K562 (cell line): ENCODE measurements around the gene GUCA1A. TPM values are rescaled to one million over a fixed set of nuclear protein-coding genes. Genes with fewer than 3 reads are reported as not detected.

Experiments
- C11orf30 ChIP-seq: fragments of 450-650 bp; IDR thresholded peaks from 2 replicates; pipeline ENCODE4 v1.6.1; 2016; ENCODE audit warnings: low read depth, mild to moderate bottlenecking
- CBFA2T3 ChIP-seq: fragments of 450-650 bp; IDR thresholded peaks from 2 replicates; pipeline ENCODE4 v1.6.1; 2017
- CBX3 ChIP-seq, 2 experiments: IDR thresholded peaks; 1 replicate in 1 of 2; 2 replicates in 1 of 2; pipeline ENCODE4 v1.6.1; 2012; ENCODE audit warnings: inconsistent platforms in 2 of 2, low read length in 2 of 2, borderline replicate concordance in 1 of 2, control low read depth in 1 of 2
- CREB5 ChIP-seq: fragments of 250-450 bp; sonication (Bioruptor Pico); IDR thresholded peaks from 2 replicates; pipeline ENCODE4 v1.5.0; 2020; ENCODE audit warnings: mild to moderate bottlenecking
- CSDE1 ChIP-seq, 2 experiments: fragments of 450-650 bp; IDR thresholded peaks; 2 replicates each; pipeline ENCODE4 v1.6.1; 2016; ENCODE audit warnings: mild to moderate bottlenecking in 1 of 2
- CTBP1 ChIP-seq: fragments of 450-650 bp; IDR thresholded peaks from 2 replicates; pipeline ENCODE4 v1.6.1; 2016; ENCODE audit warnings: borderline replicate concordance
- HDAC2 ChIP-seq: fragments of 450-650 bp; IDR thresholded peaks from 2 replicates; pipeline ENCODE4 v1.6.1; 2016; ENCODE audit warnings: mild to moderate bottlenecking
- HLTF ChIP-seq: fragments of 450-650 bp; IDR thresholded peaks from 2 replicates; pipeline ENCODE4 v1.6.1; 2016
- MCM7 ChIP-seq, 2 experiments: fragments of 450-650 bp; IDR thresholded peaks; 2 replicates each; pipeline ENCODE4 v1.6.1; 2016 to 2018
- MED1 ChIP-seq: sonication (generic); formaldehyde crosslinking; IDR thresholded peaks from 2 replicates; pipeline ENCODE4 v1.8.1; 2023; ENCODE audit warnings: missing genetic modification reagents, borderline replicate concordance
- MTA3 ChIP-seq: fragments of 450-650 bp; formaldehyde crosslinking; IDR thresholded peaks from 2 replicates; pipeline ENCODE4 v1.6.1; 2017; ENCODE audit warnings: mild to moderate bottlenecking, borderline replicate concordance
- MTF1 ChIP-seq: fragments of 250-450 bp; sonication (Bioruptor Pico); IDR thresholded peaks from 2 replicates; pipeline ENCODE4 v1.9.0; 2021; ENCODE audit warnings: moderate library complexity, mild to moderate bottlenecking, inconsistent platforms, borderline replicate concordance
- PRPF4 ChIP-seq: fragments of 200-400 bp; formaldehyde crosslinking; IDR thresholded peaks from one replicate; pipeline ENCODE4 v1.6.1; 2017; ENCODE audit warnings: low read length, low read depth, mild to moderate bottlenecking; ENCODE audit not compliant: insufficient read depth, poor library complexity, severe bottlenecking
- SETDB1 ChIP-seq: IDR thresholded peaks from one replicate; pipeline ENCODE4 v1.6.1; 2012; ENCODE audit warnings: low read length, control low read depth, inconsistent platforms
- SMARCE1 ChIP-seq: fragments of 450-650 bp; IDR thresholded peaks from 2 replicates; pipeline ENCODE4 v1.7.1; 2016; ENCODE audit warnings: mild to moderate bottlenecking
- SNRNP70 ChIP-seq: fragments of 200-400 bp; formaldehyde crosslinking; optimal IDR thresholded peaks from 2 replicates; pipeline ENCODE3; 2017; ENCODE audit warnings: low read depth, low read length
- TGIF2 ChIP-seq: sonication (generic); formaldehyde crosslinking; IDR thresholded peaks from 2 replicates; pipeline ENCODE4 v1.8.1; 2022; ENCODE audit warnings: mild to moderate bottlenecking, missing genetic modification reagents, moderate library complexity
- ZC3H8 ChIP-seq: fragments of 450-650 bp; IDR thresholded peaks from 2 replicates; pipeline ENCODE4 v1.6.1; 2017
- ZFP36 ChIP-seq: fragments of 150-350 bp; IDR thresholded peaks from 2 replicates; pipeline ENCODE4 v1.6.1; 2018; ENCODE audit warnings: low read length, low read depth; ENCODE audit not compliant: partially characterized antibody
- ZFPM2 ChIP-seq: fragments of 250-450 bp; sonication (Bioruptor Pico); IDR thresholded peaks from 2 replicates; pipeline ENCODE4 v1.5.1; 2022; ENCODE audit warnings: mild to moderate bottlenecking
- ZNF239 ChIP-seq: fragments of 250-450 bp; sonication (Bioruptor Pico); IDR thresholded peaks from 2 replicates; pipeline ENCODE4 v1.4.0; 2020; ENCODE audit warnings: mild to moderate bottlenecking
- ZNF75A ChIP-seq: fragments of 450-650 bp; formaldehyde crosslinking; IDR thresholded peaks from 2 replicates; pipeline ENCODE4 v1.4.0; 2020; ENCODE audit warnings: mild to moderate bottlenecking
- polyA plus RNA-seq, 8 experiments: library from polyadenylated mRNA; depleted of rRNA in 4 of 8; stranded (reverse) in 5 of 8; unstranded in 3 of 8; fragments of >200 nt; fragmentation: Nextera tagmentation in 2 of 8; fragmentation: Illumina TruSeq in 1 of 8; extraction: Ambion mirVana in 2 of 8; extraction: Trizol in 1 of 8; gene quantifications; 2 replicates each; pipeline versions ENCODE4 v1.2.1 to v1.2.3, GENCODE V29; 2011 to 2014; ENCODE audit warnings: inconsistent platforms in 1 of 8, missing spikeins in 1 of 8
- total RNA-seq, 7 experiments: library from RNA; depleted of rRNA in 6 of 7; stranded (reverse); fragments of >200 nt in 6 of 7; fragmentation: Illumina TruSeq in 2 of 7; extraction: Trizol in 2 of 7; gene quantifications; 2 replicates each; pipeline versions ENCODE4 v1.2.1 to v1.2.3, GENCODE V29; 2011 to 2021; ENCODE audit warnings: low replicate concordance in 1 of 7
- TF ChIP-seq, protein P1 (sequence below): fragments of 250-450 bp; sonication (Bioruptor Pico); IDR thresholded peaks from 2 replicates; pipeline ENCODE4 v1.8.0; 2021; ENCODE audit warnings: borderline replicate concordance, mild to moderate bottlenecking, moderate library complexity; ENCODE audit not compliant: poor library complexity, severe bottlenecking
- TF ChIP-seq, protein P2 (sequence below): IDR thresholded peaks from 2 replicates; pipeline ENCODE4 v1.6.1; 2012; ENCODE audit warnings: low read depth, low read length, improper control_type of control experiment, borderline replicate concordance
- TF ChIP-seq, protein P3 (sequence below): fragments of 450-650 bp; IDR thresholded peaks from 2 replicates; pipeline ENCODE4 v1.6.1; 2016; ENCODE audit warnings: mild to moderate bottlenecking

The GUCA1A gene
- total and polyA plus RNA-seq, 9 of the 15 experiments (the other 6 are each of a cell fraction or from before 2014, with no cell fraction given) = not detected

DNA sequence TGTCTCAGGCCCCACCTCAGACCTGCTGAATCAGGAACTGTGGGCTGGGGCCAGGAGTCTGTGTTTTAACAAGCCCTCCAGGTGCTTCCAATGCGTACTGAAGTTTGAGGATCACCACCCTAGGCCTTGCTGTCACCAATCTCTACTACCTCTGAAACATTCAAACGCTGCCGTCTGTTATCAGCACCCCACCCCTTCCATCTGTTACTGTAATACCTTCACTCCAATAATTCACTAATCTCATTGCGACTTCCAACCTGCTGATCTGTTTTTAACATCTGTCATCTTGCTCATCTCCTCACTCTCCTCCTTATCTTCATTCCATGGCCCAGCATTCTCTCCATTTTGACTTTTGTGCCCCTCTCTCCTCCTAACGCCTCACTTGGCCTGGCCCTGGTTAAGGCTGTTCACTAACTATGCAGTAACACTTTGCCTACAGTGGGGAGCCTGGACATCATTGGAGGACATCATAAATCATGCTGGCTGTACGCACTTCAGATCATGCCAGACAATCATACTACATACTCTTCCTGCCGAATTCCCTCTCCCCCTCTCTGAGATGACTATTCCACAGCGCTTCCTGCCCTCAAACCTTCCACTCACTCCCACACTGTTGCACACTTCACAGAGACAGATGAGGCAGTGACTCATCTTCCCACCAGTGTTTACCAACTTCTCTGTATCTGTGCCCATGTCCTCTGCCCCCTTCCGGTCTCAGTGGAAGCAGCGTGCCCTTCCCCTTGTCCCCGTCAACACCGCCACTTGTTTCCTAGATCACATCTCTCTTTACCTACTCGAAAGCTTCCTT, 24.6 kb downstream of the GUCA1A start (continued):
- TF ChIP-seq CREB5 (CRISPR knock-in tag) (no peak), CBFA2T3 (peak; percentile 100), CSDE1 (IDR thresholded peaks at IDR 0.05) (0 out of 4 replicates have a peak, but pooled peaks of 1 of the 2 experiments have one; percentile 13), PRPF4 (no peak), ZNF75A (CRISPR knock-in tag) (no peak), SNRNP70 (no peak), MTA3 (peak; percentile 93), TGIF2 (no peak; the same call in 1 of the 2 replicates), SETDB1 (no peak), CTBP1 (peak; percentile 99), MTF1 (no peak), ZFPM2 (CRISPR knock-in tag) (0 out of 2 replicates have a peak, but pooled peaks have one; percentile 79), ZNF239 (no peak), MCM7 (IDR thresholded peaks at IDR 0.05) (no peak), HLTF (peak; percentile 99), SMARCE1 (peak; percentile 98), HDAC2 (peak; percentile 99), MED1 (no peak), CBX3 (IDR thresholded peaks at IDR 0.05; ENCODE audit: borderline replicate concordance in 1 of 2, low read length in 2 of 2) (peak in 1 of 2 experiments; percentile 64; a peak in 1 of 3 replicates), C11orf30 (peak; percentile 76), ZC3H8 (peak; percentile 80), ZFP36 (no peak)
- TF ChIP-seq, protein P1, sequence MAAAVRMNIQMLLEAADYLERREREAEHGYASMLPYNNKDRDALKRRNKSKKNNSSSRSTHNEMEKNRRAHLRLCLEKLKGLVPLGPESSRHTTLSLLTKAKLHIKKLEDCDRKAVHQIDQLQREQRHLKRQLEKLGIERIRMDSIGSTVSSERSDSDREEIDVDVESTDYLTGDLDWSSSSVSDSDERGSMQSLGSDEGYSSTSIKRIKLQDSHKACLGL (CRISPR knock-in tag) = peak; percentile 24
- TF ChIP-seq, protein P2, sequence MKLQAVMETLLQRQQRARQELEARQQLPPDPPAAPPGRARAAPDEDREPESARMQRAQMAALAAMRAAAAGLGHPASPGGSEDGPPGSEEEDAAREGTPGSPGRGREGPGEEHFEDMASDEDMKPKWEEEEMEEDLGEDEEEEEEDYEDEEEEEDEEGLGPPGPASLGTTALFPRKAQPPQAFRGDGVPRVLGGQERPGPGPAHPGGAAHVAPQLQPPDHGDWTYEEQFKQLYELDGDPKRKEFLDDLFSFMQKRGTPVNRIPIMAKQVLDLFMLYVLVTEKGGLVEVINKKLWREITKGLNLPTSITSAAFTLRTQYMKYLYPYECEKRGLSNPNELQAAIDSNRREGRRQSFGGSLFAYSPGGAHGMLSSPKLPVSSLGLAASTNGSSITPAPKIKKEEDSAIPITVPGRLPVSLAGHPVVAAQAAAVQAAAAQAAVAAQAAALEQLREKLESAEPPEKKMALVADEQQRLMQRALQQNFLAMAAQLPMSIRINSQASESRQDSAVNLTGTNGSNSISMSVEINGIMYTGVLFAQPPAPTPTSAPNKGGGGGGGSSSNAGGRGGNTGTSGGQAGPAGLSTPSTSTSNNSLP = peak; percentile 82; the same call in 1 of the 2 replicates
- TF ChIP-seq, protein P3, sequence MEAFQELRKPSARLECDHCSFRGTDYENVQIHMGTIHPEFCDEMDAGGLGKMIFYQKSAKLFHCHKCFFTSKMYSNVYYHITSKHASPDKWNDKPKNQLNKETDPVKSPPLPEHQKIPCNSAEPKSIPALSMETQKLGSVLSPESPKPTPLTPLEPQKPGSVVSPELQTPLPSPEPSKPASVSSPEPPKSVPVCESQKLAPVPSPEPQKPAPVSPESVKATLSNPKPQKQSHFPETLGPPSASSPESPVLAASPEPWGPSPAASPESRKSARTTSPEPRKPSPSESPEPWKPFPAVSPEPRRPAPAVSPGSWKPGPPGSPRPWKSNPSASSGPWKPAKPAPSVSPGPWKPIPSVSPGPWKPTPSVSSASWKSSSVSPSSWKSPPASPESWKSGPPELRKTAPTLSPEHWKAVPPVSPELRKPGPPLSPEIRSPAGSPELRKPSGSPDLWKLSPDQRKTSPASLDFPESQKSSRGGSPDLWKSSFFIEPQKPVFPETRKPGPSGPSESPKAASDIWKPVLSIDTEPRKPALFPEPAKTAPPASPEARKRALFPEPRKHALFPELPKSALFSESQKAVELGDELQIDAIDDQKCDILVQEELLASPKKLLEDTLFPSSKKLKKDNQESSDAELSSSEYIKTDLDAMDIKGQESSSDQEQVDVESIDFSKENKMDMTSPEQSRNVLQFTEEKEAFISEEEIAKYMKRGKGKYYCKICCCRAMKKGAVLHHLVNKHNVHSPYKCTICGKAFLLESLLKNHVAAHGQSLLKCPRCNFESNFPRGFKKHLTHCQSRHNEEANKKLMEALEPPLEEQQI = peak; percentile 99
